Retinal pigment epithelial cell (primary cell): ENCODE measurements around the gene KCNJ10.

Source experiments
- DNase-seq: peaks from one replicate; pipeline ENCODE4 v3.0.0-alpha.2; 2010; ENCODE audit warnings: low read depth
- H3K4me3 ChIP-seq: 2 replicates; pipeline ENCODE4 v1.5.1; 2011; ENCODE audit warnings: mild to moderate bottlenecking, low read length, control low read depth, moderate library complexity
- CTCF ChIP-seq: conservative IDR thresholded peaks from 2 replicates; pipeline ENCODE4 v1.5.1; 2011; ENCODE audit warnings: low read depth, low read length, control low read depth, inconsistent platforms

KCNJ10 gene

GRCh38 chr1:159988006-159988405 is 82.0 kb downstream of the KCNJ10 start:
- no peak for DNase-seq
- TF ChIP-seq CTCF = no peak
- H3K4me3 ChIP-seq = no peak overlapping the region

DNA sequence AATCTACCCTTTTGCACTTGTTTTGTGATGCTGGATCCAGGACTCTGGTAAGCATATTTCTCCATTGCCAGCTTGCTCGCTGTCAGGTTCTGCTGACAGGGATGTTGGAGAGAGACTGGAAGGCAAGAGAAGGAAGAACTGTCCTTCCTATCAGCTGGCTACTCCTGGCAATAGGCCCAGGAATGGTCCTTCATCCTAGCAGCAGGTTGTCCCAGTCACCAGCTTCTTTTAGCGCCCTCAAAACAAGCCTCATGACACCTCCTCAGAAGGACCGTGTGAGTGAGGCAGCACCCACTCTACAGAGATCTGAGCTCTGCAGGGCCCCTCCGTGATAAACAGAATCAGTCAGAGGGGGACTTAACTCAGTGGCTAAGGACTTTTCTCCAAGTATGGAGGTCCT is 82.8 kb downstream of the KCNJ10 start:
- TF ChIP-seq CTCF = no peak
- DNase-seq = no peak
- no peak overlapping the region for H3K4me3 ChIP-seq

GRCh38 chr1:159986531-159986930 is 83.4 kb downstream of the KCNJ10 start:
- no peak overlapping the region for H3K4me3 ChIP-seq
- DNase-seq = no peak
- TF ChIP-seq CTCF = no peak

GRCh38 chr1:159986093-159986492 is 83.9 kb downstream of the KCNJ10 start:
- TF ChIP-seq CTCF = no peak
- DNase-seq = no peak
- H3K4me3 ChIP-seq = no peak overlapping the region

DNA sequence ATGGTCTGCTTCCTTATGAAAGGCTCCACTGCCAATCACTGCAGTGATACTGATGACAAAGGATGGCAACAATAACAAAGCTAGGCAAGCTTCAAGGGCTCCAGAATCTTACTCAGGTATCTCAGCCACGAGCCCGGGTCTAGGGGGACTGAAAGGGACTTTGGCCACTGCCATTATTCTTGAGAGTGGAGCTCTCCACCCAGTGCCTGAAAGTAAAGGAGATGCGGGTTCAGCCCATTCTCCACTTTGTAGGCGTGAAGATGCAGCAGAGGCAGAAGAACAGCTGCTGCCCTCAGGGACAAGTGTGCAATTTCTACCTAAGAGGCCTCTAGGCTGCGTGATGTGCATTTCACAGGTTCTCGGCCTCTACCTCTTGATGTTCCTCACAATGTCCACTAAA is 84.5 kb downstream of the KCNJ10 start:
- no peak for TF ChIP-seq CTCF
- H3K4me3 ChIP-seq = no peak overlapping the region
- DNase-seq = no peak

GRCh38 chr1:159983681-159984080 is 86.3 kb downstream of the KCNJ10 start:
- no peak for TF ChIP-seq CTCF
- no peak overlapping the region for H3K4me3 ChIP-seq
- DNase-seq = no peak

DNA sequence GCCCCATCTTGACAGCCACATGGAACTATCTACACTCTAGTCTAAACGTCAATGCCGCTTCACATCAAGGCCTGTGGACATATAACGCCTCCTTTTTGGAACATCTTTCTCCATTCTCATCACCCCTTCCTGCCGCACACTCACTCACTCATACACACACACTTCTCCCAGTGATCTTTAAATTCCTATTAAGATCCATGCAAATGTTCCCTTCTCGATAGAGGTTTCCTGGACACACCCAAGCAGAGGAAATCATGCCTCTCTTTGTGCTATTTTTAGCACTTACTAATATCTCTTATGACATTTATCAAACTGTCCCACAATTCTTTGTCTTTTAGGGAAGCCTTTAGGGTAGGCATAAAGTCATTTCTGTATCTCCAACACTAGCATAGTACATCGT is 87.7 kb downstream of the KCNJ10 start:
- no peak overlapping the region for H3K4me3 ChIP-seq
- TF ChIP-seq CTCF = no peak
- DNase-seq = no peak
